ENCODE measurements around the gene MITD1. TPM values are rescaled to one million over a fixed set of nuclear protein-coding genes. Genes with fewer than 3 reads are reported as not detected.

MITD1 gene
- total and polyA plus RNA-seq, 2 of the 13 experiments (the other 11 are each of a cell fraction or from before 2014, with no cell fraction given), result 17.8 to 43.7 TPM

GRCh38 chr2:99180755-99181623, at the start of gene MITD1, which contains the start of gene MRPL30 (continued):
- no peak for TF ChIP-seq ZFP62 (CRISPR knock-in tag; IDR thresholded peaks at IDR 0.05)
- peak; percentile 53 for TF ChIP-seq HNF4A (CRISPR knock-in tag; IDR thresholded peaks at IDR 0.05)
- TF ChIP-seq ZNF609 (CRISPR knock-in tag; IDR thresholded peaks at IDR 0.05; ENCODE audit: borderline replicate concordance), result no peak
- TF ChIP-seq AKNA (CRISPR knock-in tag; IDR thresholded peaks at IDR 0.05; ENCODE audit: borderline replicate concordance), result no peak
- peak; percentile 76 for TF ChIP-seq MLXIP (CRISPR knock-in tag; IDR thresholded peaks at IDR 0.05; ENCODE audit: borderline replicate concordance)
- no peak for TF ChIP-seq FOXA1 (IDR thresholded peaks at IDR 0.05)
- no peak for TF ChIP-seq FOXA1 (CRISPR knock-in tag; IDR thresholded peaks at IDR 0.05)
- TF ChIP-seq ZNF691 (CRISPR knock-in tag; IDR thresholded peaks at IDR 0.05; ENCODE audit: borderline replicate concordance, low read depth), result peak; percentile 65; the same call in 1 of the 2 replicates
- peak; percentile 97 for TF ChIP-seq YEATS4 (CRISPR knock-in tag; IDR thresholded peaks at IDR 0.05; ENCODE audit: borderline replicate concordance)
- TF ChIP-seq BORCS8-MEF2B (CRISPR knock-in tag; IDR thresholded peaks at IDR 0.05), result peak; percentile 87
- peak; percentile 79; the same call in 1 of the 2 replicates for TF ChIP-seq ZNF446 (CRISPR knock-in tag; IDR thresholded peaks at IDR 0.05)
- peak; percentile 74; the same call in 1 of the 2 replicates for TF ChIP-seq THAP7 (CRISPR knock-in tag; IDR thresholded peaks at IDR 0.05)
- peak; percentile 99 for TF ChIP-seq ZNF670 (CRISPR knock-in tag; IDR thresholded peaks at IDR 0.05; ENCODE audit: borderline replicate concordance)

Data from HepG2 (cell line).